GM21381 (cell line): Measurements from ENCODE around the gene ASB10.

ENCODE experiments used
- ATAC-seq: cut with Tn5 transposase; IDR thresholded peaks from one replicate; pipeline ENCODE4 v1.9.1; 2021; ENCODE audit warnings: mild to moderate bottlenecking, moderate library complexity; ENCODE audit not compliant: unreplicated experiment

The ASB10 gene

GRCh38 chr7:151138153-151138851 lies 48.7 kb downstream of the ASB10 start:
- ATAC-seq, result no peak

GRCh38 chr7:151137791-151138152 lies 49.3 kb downstream of the ASB10 start:
- no peak for ATAC-seq

- no peak for ATAC-seq
Measured at GRCh38 chr7:151137076-151137675, 49.9 kb downstream of the ASB10 start.

GRCh38 chr7:151135866-151136843 lies 50.9 kb downstream of the ASB10 start:
- ATAC-seq, result no peak

- ATAC-seq, result no peak
Measured at GRCh38 chr7:151135525-151135845, 51.6 kb downstream of the ASB10 start.

- no peak for ATAC-seq
Measured at GRCh38 chr7:151134743-151135524, 52.1 kb downstream of the ASB10 start.

- ATAC-seq, result no peak
Measured at GRCh38 chr7:151133986-151134742, 52.9 kb downstream of the ASB10 start.

GRCh38 chr7:151133266-151133985 lies 53.6 kb downstream of the ASB10 start:
- no peak for ATAC-seq

- ATAC-seq, result no peak
Measured at GRCh38 chr7:151132461-151133205, 54.4 kb downstream of the ASB10 start.

GRCh38 chr7:151131592-151132293 lies 55.3 kb downstream of the ASB10 start:
- no peak for ATAC-seq

GRCh38 chr7:151131224-151131591 lies 55.8 kb downstream of the ASB10 start:
- ATAC-seq, result no peak

GRCh38 chr7:151130741-151131157 lies 56.3 kb downstream of the ASB10 start:
- no peak for ATAC-seq

- ATAC-seq, result no peak
Measured at GRCh38 chr7:151129960-151130591, 57.0 kb downstream of the ASB10 start.

- no peak for ATAC-seq
Measured at GRCh38 chr7:151129117-151129959, 57.7 kb downstream of the ASB10 start.

GRCh38 chr7:151128716-151129115 lies 58.3 kb downstream of the ASB10 start:
- no peak for ATAC-seq

GRCh38 chr7:151128144-151128543 lies 58.9 kb downstream of the ASB10 start:
- ATAC-seq, result no peak
